ENCODE measurements around the gene TMEM38A. TPM values are rescaled to one million over a fixed set of nuclear protein-coding genes. Genes with fewer than 3 reads are reported as not detected.
"Not testable (repeated sequence)": the region's sequence is repeated elsewhere in the genome, so short reads cannot be mapped to it uniquely, and the experiment has no call there.

The TMEM38A gene
- total RNA-seq, 1 donor from 2014 or later, result 4.7 TPM

DNA sequence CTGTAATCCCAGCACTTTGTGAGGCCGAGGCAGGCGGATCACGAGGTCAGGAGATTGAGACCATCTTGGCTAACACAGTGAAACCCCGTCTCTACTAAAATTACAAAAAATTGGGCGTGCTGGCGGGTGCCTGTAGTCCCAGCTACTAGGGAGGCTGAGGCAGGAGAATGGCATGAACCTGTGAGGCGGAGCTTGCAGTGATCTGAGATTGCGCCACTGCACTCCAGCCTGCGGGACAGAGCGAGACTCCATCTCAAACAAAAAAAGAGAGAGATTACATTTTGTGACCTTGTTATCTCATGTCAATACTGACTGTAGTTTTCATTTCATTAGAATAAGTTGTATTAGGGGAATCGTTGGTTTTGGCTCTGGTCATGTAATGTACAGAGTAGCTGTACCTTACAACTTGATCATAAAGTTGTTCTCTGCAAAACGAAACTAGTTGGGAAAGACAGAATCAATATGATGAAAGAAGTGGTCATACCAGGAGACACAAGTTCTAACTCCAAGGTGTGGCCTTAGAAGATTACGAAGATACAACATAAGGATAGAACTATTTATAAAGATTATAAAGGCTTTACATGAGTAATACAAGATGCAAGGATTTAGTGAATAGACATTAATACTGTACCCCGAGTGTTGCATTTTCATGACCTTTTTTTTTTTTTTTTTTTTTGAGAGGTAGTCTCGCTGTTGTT lies 15.3 kb downstream of the TMEM38A start:
- DNase-seq (ENCODE audit: low read depth, low spot score), result no peak

DNA sequence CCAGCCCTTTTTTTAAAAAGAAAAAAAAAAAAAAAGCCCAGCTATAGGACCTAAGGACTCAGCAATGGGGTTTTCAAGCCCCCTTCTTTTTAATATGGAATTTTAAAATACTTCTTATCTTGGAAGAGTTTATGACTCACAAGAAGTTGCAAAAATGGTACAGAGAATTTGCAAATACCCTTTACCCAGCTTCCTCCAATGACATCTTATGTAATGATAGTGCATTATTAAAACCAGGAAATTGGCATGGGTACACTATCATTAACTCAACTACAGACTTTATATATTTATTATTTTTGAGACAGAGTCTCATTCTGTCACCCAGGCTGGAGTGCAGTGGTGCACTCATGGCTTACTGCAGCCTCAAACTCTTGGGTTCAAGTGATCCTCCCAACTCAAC lies 16.1 kb downstream of the TMEM38A start:
- DNase-seq (ENCODE audit: low read depth, low spot score), result no peak

DNA sequence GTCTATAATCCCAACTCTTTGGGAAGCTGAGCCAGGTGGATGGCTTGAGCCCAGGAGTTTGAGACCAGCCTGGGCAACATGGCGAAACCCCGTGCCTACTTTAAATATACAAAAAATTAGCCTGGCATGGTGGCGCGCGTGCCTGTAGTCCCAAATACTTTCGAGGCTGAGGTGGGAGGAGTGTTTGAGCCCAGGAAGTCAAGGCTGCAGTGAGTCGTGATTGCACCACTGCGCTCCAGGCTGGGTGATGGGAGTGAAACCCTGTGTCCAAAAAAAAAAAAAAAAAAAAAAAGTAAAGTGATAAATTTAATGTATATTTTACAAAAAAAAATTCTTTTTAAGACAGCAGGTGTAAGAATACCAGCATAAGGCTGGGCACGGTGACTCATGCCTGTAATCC lies 17.6 kb downstream of the TMEM38A start:
- DNase-seq (ENCODE audit: low read depth, low spot score), result no peak

DNA sequence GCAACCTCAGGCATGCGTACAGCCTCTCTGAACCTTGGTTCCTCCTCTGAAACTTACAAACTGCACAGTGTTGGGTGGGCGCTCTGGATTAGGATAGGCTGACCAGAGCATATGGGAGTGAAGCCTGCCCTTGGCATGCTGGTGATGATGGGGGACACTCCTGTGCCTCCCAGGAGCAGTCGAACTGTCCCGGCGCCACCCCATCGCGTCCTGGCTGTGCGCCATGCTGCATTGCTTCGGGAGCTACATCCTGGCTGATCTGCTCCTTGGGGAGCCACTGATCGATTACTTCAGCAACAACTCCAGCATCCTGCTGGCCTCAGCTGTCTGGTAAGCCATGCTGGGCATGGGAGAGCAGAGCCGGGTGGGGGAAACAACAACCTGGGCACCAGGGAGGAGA lies 18.9 kb downstream of the TMEM38A start:
- no peak for DNase-seq (ENCODE audit: low read depth, low spot score)

DNA sequence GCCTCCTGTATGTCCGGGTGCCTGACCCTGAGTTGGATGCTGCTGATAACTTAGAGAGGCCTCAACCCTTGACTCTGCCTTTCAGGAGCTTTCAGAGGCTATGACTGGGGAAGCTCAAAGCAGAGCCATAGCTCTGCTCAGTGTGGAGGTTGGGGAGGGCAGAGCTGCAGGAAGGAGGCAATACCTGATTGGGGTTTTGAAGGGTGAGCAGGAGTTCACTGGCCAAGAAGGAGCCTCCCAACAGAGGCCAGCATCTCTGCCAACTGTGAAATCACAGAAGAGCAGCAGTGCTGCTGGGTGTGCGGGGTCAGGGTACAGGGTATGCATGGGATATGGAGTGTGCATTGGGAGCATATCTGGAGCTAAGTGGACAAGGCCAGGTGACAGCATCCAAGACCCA lies 21.6 kb downstream of the TMEM38A start:
- no peak for DNase-seq (ENCODE audit: low read depth, low spot score)

DNA sequence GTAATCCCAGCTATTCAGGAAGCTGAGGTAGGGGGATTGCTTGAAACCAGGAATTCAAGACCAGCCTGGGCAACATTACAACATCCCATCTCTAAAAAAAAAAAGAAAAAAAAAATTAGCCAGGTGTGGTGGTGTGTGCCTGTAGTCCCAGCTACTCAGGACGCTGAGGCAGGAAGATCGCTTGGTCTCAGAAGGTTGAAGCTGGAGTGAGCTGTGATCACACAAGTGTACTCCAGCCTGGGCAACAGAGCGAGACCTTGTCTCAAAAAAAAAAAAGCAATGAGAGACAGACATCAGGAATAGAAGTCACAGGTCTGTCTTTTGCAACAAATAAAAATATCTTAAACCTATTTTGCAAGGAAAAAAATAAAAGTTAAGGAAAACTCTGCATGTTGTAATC lies 23.3 kb downstream of the TMEM38A start:
- no peak for DNase-seq (ENCODE audit: low read depth, low spot score)

DNA sequence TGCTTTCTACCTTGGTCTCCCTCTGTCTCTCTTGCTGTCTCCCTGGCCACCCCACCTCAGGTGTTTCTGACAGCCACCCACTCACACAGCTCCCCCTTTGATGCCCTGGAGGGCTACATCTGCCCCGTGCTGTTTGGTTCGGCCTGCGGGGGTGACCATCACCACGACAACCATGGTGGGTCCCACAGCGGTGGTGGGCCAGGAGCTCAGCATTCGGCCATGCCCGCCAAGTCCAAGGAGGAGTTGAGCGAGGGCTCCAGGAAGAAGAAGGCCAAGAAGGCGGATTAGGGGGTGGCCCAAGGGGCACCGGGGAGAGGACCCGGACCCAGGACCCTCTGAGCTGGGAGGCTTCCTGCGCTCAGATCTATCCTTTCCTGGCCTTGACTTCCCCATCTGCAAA lies 27.1 kb downstream of the TMEM38A start:
- no peak for DNase-seq (ENCODE audit: low read depth, low spot score)

DNA sequence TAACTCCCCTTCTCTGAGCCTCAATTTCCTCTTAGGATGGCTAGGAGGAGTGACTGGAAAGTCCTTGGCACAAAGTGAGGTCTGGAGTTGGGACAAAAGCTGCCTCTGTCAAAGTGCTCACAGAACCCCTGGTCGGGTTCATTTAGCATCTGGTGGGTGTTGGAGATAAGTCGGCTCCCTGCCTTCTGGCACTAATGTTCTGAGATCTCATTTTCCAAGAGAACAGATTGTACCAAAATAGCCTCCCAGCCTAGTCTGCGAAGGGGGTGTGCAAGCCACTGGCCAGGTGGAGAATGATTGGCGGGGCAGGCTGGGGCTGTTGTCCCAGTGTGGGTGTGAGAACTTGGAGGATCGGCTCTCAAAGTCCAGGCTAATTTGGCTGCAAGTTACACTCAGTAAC lies 38.0 kb downstream of the TMEM38A start:
- DNase-seq (ENCODE audit: low read depth, low spot score), result no peak

DNA sequence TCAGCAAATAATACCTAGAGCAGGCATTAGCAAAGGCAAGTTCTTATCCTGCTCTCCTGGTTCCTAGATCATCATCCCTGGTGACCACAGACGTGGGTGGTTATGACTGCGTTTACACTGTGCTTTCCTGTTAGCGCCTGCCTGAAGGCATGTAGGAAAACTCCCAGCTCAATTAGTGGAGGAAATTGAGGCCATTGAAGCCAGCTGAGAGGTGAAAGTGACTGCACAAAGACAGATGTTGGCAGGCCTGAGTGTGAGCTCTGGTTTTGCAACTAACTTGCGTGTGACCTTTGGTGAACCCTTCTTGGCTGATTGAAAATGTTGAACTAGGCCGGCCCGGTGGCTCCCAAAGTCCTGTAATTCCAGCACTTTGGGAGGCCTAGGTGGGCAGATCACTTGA lies 41.2 kb downstream of the TMEM38A start:
- no peak for DNase-seq (ENCODE audit: low read depth, low spot score)

DNA sequence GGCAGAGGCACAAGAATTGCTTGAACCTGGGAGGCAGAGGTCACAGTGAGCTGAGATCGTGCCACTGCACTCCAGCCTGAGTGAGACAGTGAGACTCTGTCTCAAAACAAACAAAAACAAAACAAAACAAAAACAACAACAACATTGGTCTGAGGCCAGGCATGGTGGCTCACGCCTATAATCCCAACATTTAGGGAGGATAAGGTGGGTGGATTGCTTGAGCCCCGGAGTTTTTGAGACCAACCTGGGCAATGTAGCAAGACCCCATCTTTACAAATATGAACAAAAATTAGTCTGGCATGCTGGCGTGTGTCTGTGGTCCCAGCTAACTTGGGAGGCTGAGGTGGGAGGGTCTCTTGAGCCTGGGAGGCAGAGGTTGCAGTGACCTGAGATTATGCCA lies 42.7 kb downstream of the TMEM38A start:
- DNase-seq (ENCODE audit: low read depth, low spot score), result no peak

DNA sequence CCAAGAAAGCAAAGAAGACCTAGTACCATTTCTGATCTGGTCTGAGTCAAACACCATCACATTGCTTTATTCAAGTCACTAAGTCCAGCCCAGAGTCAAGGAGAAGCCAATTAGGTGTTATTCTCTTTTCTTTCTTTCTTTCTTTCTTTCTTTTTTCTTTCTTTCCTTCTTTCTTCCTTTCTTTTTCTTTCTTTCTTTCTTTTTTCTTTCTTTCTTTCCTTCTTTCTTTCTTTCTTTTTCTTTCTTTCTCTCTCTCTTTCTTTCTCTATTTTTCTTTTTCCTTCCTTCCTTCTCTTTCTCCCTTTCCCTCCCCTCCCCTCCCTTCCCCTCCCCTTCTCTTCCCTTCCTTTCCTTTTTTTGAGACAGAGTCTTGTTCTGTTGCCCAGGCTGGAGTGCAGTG lies 49.9 kb downstream of the TMEM38A start:
- DNase-seq (ENCODE audit: low read depth, low spot score), result not testable (repeated sequence)

DNA sequence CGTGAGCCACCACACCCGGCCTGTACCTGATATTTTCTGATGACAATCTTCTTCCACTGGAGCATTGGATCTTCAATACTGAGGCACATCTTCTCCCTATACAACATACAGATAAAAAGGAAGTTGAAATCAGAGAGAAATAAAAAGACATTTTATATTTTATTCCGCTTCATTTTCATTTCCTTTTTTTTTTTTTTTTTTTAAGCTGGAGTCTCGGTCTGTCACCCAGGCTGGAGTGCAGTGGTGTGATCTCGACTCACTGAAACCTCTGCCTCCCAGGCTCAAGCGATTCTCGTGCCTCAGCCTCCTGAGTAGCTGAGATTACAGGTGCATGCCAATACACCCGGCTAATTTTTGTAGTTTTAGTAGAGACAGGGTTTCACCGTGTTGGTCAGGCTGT lies 51.4 kb downstream of the TMEM38A start:
- DNase-seq (ENCODE audit: low read depth, low spot score), result not testable (repeated sequence)

DNA sequence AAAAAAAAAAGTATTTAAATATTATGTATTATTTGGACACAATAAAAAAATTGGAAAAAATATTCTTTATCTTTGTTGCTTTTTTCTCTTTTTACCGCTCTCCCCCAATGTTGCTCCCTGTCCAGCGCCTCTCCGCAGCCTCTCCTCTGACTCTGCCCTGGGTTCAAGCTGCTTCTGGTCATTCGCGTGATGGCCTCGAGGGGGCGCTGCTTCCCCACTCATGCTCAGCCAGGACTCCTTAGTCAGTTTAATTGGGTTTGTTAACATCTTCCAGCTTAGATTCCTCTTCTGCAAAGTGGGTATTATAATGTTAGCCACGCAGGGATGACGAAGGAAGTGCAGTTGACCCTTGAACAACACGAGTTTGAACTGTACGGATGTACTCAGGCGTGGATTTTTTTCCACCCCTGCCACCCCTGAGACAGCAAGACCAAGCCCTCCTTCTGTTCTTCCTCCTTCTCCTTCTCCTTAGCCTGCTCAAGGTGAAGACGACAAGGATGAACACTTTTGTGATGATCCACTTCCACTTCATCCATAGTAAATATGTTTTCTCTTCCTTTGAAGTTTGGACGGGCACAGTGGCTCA lies 53.9 kb downstream of the TMEM38A start:
- DNase-seq (ENCODE audit: low read depth, low spot score), result no peak

DNA sequence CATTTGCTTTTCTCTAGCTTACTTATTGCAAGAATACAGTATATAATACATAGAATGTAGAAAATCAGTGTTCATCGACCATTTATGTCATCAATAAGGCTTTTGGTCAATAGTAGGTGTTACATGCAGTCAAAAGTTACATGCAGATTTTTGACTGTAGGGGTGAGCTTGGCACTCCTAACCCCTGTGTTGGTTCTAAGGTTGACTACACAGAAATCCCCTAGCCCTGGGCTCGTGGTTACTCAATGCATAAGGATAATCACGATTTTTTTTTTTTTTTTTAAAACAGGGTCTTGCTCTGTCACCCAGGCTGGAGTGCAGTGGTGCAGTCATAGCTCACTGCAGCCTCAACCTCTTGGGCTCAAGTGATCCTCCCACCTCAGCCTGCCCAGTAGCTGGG lies 54.7 kb downstream of the TMEM38A start:
- DNase-seq (ENCODE audit: low read depth, low spot score), result no peak

DNA sequence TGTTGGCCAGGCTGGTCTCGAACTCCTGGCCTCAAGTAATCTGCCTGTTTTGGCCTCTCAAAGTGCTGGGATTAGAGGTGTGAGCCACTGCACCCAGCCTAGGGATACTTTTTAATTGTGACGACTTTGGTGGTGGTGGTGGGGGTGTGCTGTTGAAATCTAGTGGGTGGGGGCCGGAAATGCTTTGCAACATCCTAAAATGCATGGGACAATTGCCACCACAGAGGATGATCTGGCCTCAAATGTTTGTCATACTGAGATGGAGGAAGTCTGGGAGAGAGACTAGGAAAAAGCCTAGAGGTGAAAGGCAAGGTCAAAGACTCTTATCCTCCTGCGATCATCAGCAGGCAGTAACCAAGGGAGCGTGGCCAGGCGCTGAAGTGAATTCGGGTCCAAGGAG lies 60.1 kb downstream of the TMEM38A start:
- DNase-seq (ENCODE audit: low read depth, low spot score), result no peak

DNA sequence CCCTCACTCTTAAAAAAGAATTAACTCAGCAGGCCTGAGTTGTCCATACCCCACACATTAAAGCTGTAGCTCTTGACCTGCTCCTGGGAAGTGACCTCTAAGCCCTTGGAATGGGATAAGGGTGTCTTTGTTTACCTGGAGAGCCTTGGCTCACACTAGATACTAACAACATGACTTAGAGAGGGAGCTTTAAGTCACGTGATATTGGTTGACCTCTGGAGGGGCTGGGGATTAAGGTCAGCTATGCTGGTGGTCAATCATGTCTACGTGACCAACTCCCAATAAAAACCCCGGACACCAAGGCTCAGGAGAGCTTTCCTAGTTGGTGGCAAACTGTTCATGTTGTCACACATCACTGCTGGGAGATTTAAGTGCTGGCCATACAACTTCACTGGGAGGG lies 61.7 kb downstream of the TMEM38A start:
- no peak for DNase-seq (ENCODE audit: low read depth, low spot score)

DNA sequence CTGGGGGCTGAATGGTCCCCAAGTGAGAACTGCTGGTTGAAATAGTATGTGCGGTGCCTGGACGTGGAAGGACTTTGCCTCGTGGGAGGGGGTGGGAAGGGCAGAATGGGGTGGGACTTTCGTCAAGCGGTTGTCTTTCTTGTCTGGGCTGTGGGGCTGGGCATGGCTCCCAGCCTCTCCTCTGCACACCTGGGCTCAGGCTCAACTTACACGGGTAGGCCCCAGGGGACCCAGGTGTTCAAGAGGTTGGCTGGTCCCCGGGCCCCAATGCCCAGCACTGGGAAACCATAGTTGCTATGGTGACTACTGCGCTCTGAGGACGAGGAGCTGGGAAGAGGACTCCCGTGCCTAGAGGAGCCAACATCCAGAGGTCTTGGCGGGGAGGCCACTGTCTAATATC lies 66.0 kb downstream of the TMEM38A start:
- no peak for DNase-seq (ENCODE audit: low read depth, low spot score)

DNA sequence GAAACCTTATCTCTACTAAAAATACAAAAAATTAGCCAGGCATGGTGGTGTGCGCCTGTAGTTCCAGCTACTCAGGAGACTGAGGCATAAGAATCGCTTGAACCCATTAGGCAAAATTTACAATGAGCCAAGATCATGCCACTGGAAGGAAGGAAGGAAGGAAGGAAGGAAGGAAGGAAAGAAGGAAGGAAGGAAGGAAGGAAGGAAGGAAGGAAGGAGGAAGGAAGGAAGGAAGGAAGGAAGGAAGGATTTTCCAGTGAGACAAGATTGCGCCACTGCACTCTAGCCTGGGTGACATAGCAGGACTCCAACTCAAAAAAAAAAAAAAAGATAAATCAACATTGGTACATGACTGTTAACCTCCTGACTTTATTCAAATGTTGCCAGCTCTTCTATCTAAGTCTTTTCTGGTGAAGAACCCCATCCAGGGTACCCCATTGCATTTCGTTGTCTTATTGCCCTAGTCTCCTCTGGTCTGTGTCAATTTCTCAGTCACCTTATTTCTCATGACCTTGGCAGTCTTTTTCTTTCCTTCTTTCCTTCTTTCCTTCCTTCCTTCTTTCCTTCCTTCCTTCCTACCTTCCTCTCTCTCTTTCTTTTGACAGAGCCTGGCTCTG lies 74.8 kb downstream of the TMEM38A start:
- not testable (repeated sequence) for DNase-seq (ENCODE audit: low read depth, low spot score)

DNA sequence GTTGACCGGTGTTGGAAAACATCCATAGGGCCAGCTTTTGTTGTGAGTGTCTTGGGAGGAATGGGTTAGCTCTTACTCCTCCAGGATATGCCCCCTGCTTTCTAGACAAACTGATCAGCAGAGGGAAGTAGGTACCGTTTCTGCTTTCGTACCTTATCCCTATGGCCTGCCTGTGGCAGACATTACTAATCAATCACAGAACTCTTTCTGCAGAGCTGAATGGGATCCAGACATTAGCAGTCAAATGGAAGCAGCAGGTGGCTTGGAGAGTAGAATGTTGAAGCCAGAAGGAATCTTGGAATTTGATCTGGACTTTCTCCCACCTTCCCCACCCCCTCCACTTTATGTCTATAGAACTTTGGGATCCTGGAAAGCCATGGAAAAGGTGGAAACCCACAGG lies 75.8 kb downstream of the TMEM38A start:
- DNase-seq (ENCODE audit: low read depth, low spot score), result no peak

DNA sequence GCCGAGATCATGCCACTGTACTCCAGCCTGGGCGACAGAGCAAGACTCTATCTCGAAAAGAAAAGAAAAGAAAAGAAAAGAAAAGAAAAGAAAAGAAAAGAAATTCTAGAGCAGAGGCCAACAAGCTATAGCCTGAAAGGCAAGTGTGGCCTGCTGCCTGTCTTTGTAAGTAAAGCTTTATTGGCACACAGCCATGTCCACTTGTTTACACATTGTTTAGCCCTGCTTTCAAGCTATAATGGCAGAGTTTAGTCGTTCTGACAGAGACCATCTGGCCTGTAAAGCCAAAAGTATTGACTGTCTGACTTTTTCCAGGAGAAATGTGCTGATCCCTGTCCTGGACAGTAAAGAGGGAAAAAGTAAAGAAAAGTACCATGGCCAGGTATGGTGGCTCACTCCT lies 77.0 kb downstream of the TMEM38A start:
- no peak for DNase-seq (ENCODE audit: low read depth, low spot score)

DNA sequence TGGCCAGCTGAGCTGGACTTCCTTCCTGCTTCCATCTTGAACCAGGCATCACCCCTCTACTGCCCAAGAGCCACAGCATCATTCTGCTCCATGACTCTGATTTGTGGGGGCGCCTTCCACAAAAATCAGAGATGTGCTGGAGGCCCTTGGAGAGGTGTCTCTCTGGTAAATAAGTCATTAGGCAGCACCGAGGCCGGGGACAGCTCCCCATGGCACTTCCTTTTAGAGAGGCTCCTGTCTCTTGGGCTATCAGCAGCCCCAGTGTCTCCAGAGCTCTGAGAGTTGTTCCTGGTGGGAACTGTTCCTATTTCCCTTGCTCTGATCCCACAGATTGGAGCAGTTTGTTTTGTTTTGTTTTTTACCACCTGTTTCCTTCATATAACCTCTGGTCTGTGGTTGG lies 78.6 kb downstream of the TMEM38A start:
- no peak for DNase-seq (ENCODE audit: low read depth, low spot score)
